ENCODE measurements around the gene CRACR2A.

GRCh38 chr12:3578557-3578956 lies 174.4 kb downstream of the CRACR2A start:
- no peak for TF ChIP-seq CTCF (IDR thresholded peaks at IDR 0.05)
- no peak for TF ChIP-seq TCF7L2 (IDR thresholded peaks at IDR 0.05; ENCODE audit: low read depth, low read length)
- no peak for TF ChIP-seq REST (IDR thresholded peaks at IDR 0.05; ENCODE audit: insufficient read depth in 1 of 2, low read depth in 2 of 2, low read length in 1 of 2)
- TF ChIP-seq POLR2AphosphoS5 (IDR thresholded peaks at IDR 0.05; ENCODE audit: low read depth, low read length): no peak

Data from Panc1 (cell line).